MCF 10A (cell line): Measurements from ENCODE around the gene ABCC6. TPM values are rescaled to one million over a fixed set of nuclear protein-coding genes. Genes with fewer than 3 reads are reported as not detected.
"Not testable (repeated sequence)": the region's sequence is repeated elsewhere in the genome, so short reads cannot be mapped to it uniquely, and the experiment has no call there.

ENCODE experiments used
- BruUV-seq: library from RNA; stranded (reverse); fragments of 400-500 nt; replicated peaks from 2 replicates; lab custom pipeline; 2021; lab: Mats Ljungman, UMichigan
- CTCF ChIA-PET: fragments of 300-600 bp; sonication (Branson Sonifier 250); formaldehyde crosslinking; extraction: SDS; loops from one replicate; lab custom pipeline; 2021; ENCODE audit warnings: antibody characterized with exemption, inconsistent platforms; lab: Yijun Ruan, JAX
- POLR2A ChIA-PET: fragments of 300-600, 350-650 bp; sonication (Branson Sonifier 250); formaldehyde crosslinking; extraction: SDS; loops from one replicate; lab custom pipeline; 2020; ENCODE audit warnings: antibody characterized with exemption, inconsistent platforms; lab: Yijun Ruan, JAX
- DNase-seq: peaks from one replicate; pipeline ENCODE4 v3.0.0-alpha.2; 2018; ENCODE audit not compliant: unreplicated experiment
- H3K27ac Mint-ChIP-seq: one replicate; pipeline ENCODE4 v1.8.0; 2022; ENCODE audit warnings: mild to moderate bottlenecking, low read depth, mixed read lengths; ENCODE audit not compliant: unreplicated experiment
- H3K27me3 Mint-ChIP-seq: one replicate; pipeline ENCODE4 v1.8.0; 2022; ENCODE audit warnings: mixed read lengths; ENCODE audit not compliant: insufficient read depth, unreplicated experiment
- H3K36me3 Mint-ChIP-seq: one replicate; pipeline ENCODE4 v1.8.0; 2022; ENCODE audit warnings: mild to moderate bottlenecking, moderate library complexity, mixed read lengths; ENCODE audit not compliant: insufficient read depth, unreplicated experiment
- H3K4me1 Mint-ChIP-seq: one replicate; pipeline ENCODE4 v1.8.0; 2022; ENCODE audit warnings: mixed read lengths; ENCODE audit not compliant: insufficient read depth, unreplicated experiment
- H3K4me3 Mint-ChIP-seq: one replicate; pipeline ENCODE4 v1.8.0; 2022; ENCODE audit warnings: mild to moderate bottlenecking, moderate library complexity, mixed read lengths; ENCODE audit not compliant: unreplicated experiment
- H3K9me3 Mint-ChIP-seq: one replicate; pipeline ENCODE4 v1.8.0; 2022; ENCODE audit warnings: mixed read lengths; ENCODE audit not compliant: unreplicated experiment
- intact Hi-C: fragments of 100-400 bp; cut with micrococcal nuclease; formaldehyde crosslinking; loops from 2 replicates; pipeline ENCODE4 v1.14.1; 2022
- total RNA-seq: library from RNA; stranded (reverse); gene quantifications from 2 replicates; pipeline ENCODE4 v1.2.3, GENCODE V29; 2022
- TF ChIP-seq, protein P1 (sequence below): fragments of 200-600 bp; IDR thresholded peaks from one replicate; pipeline ENCODE4 v1.8.0; 2022; ENCODE audit warnings: antibody characterized with exemption, mild to moderate bottlenecking; ENCODE audit not compliant: unreplicated experiment

Gene ABCC6
- total RNA-seq, 1 experiment from 2014 or later, result not detected

DNA sequence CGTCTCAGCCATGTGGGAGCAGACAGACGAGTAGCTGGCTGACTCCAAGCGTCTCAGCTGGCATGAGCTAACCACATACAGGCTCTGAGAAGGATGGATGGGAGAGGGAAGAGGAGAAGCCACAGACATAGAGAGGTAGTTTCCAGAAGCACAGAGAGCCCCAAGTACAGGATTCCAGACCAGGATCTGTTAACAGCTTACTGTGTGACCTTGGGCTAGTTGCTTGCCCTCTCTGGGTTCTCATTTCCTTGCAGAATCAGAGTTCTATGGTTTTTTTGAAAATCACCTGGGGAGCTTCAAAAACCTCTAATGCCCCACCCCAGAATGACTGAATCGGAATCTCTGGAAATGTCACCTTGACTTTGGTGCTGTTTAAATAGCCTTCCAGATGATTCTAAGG is 60.2 kb downstream of the ABCC6 start:
- ChIA-PET CTCF (interaction anchor here (0.6 to 1.7 kb wide), 4 partner anchors 20 to 264 kb away, joined by 3 to 4 read pairs (median 3); no protein-coding TSS in a partner anchor), POLR2A (interaction anchor here (0.6 kb wide), 1 partner anchor 34 kb away, joined by 3 read pairs; no protein-coding TSS in a partner anchor)
- TF ChIP-seq, protein P1, sequence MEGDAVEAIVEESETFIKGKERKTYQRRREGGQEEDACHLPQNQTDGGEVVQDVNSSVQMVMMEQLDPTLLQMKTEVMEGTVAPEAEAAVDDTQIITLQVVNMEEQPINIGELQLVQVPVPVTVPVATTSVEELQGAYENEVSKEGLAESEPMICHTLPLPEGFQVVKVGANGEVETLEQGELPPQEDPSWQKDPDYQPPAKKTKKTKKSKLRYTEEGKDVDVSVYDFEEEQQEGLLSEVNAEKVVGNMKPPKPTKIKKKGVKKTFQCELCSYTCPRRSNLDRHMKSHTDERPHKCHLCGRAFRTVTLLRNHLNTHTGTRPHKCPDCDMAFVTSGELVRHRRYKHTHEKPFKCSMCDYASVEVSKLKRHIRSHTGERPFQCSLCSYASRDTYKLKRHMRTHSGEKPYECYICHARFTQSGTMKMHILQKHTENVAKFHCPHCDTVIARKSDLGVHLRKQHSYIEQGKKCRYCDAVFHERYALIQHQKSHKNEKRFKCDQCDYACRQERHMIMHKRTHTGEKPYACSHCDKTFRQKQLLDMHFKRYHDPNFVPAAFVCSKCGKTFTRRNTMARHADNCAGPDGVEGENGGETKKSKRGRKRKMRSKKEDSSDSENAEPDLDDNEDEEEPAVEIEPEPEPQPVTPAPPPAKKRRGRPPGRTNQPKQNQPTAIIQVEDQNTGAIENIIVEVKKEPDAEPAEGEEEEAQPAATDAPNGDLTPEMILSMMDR, result no peak
- Mint-ChIP-seq H3K36me3 (peaks cover 5% of the 10 kb centered on the region), H3K4me1 (no peaks in the 10 kb centered on the region), H3K9me3 (peaks cover 7% of the 10 kb centered on the region), H3K4me3 (no peak overlapping the region), H3K27ac (no peak overlapping the region), H3K27me3 (no peaks in the 10 kb centered on the region)
- intact Hi-C loops, result no loop called here
- no peak for DNase-seq
- no TSS peak for BruUV-seq

DNA sequence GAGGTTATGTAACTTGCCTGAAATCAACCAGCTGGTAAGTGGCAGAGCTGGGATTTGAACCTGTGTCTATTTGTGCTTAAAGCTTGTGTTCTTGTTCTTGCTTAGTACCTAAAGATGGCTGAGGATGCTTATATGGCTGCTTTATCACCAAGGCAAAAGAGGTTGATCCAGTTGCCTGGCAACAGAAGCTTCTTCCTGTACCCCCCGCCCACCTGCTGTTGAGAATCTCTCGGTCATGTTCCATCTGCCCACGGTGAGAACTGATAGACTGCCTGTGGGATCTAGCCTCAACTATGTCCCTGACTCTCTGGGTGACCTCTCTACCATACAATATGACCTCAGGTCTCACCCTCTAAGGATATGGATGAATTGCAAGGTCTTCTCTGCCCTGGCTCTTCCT is 60.7 kb downstream of the ABCC6 start:
- Mint-ChIP-seq H3K9me3 (peaks cover 7% of the 10 kb centered on the region), H3K4me1 (no peaks in the 10 kb centered on the region), H3K27me3 (no peaks in the 10 kb centered on the region), H3K27ac (no peak overlapping the region), H3K36me3 (peaks cover 5% of the 10 kb centered on the region), H3K4me3 (no peak overlapping the region)
- ChIA-PET CTCF (interaction anchor here (0.6 to 1.0 kb wide), 3 partner anchors 32 to 400 kb away, joined by 3 to 4 read pairs (median 3); no protein-coding TSS in a partner anchor), POLR2A (interaction anchor here (0.6 kb wide), 1 partner anchor 34 kb away, joined by 3 read pairs; no protein-coding TSS in a partner anchor)
- BruUV-seq, result no TSS peak
- TF ChIP-seq, protein P1, result no peak
- intact Hi-C loops, result no loop called here
- DNase-seq, result no peak

DNA sequence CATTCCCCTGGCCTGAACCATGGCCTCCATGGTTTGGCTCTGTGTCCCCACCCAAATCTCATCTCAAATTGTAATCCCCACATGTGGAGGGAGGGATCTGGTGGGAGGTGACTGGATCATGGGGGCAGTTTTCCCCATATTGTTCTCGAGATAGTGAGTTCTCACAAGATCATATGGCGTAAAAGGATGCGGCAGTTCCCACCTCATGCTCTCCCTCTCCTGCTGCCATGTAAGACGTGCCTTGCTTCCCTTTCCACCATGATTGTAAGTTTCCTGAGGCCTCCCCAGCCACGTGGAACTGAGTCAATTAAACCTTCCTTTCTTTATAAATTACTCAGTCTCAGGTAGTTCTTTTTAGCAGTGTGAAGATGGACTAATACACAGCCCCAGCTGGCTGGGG is 61.5 kb downstream of the ABCC6 start:
- DNase-seq, H3K4me3 Mint-ChIP-seq, H3K27ac Mint-ChIP-seq, POLR2A ChIA-PET, H3K4me1 Mint-ChIP-seq, H3K36me3 Mint-ChIP-seq, BruUV-seq, H3K27me3 Mint-ChIP-seq, intact Hi-C loops, CTCF ChIA-PET, H3K9me3 Mint-ChIP-seq: not testable (repeated sequence)

DNA sequence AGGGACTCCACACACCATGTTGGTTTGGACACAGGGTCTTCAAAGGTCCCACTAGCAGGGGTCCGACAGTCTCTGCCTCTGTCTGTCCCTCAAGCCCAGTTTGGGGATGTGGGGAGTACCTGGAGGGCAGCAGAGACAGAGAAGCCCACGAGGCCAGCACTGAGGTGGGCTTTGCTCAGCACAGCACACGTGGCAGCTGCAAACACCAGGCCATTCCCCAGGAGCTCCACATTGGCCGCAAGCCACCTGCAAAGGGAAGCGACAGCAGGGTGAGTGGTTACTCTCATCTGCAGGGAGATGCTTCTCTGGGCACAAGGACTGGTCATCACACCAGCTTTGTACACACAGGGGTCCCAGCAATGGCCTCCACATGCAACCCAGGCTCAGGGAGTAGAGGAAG is 62.0 kb downstream of the ABCC6 start:
- TF ChIP-seq, protein P1, result no peak
- no peak overlapping the region for H3K27ac Mint-ChIP-seq
- no peaks in the 10 kb centered on the region for H3K27me3 Mint-ChIP-seq
- peaks cover 7% of the 10 kb centered on the region for H3K9me3 Mint-ChIP-seq
- intact Hi-C loops, result no loop called here
- peaks cover 5% of the 10 kb centered on the region for H3K36me3 Mint-ChIP-seq
- POLR2A ChIA-PET, result no interaction called here
- H3K4me1 Mint-ChIP-seq, result no peaks in the 10 kb centered on the region
- CTCF ChIA-PET, result no interaction called here
- DNase-seq, result no peak
- BruUV-seq, result no TSS peak
- H3K4me3 Mint-ChIP-seq, result no peak overlapping the region
